H1 (cell line): ENCODE measurements around the gene C16orf54. TPM values are rescaled to one million over a fixed set of nuclear protein-coding genes. Genes with fewer than 3 reads are reported as not detected.

Experiments used
- CTCF ChIA-PET: fragments of 300-600 bp; sonication (Branson Sonifier 250); formaldehyde crosslinking; loops from one replicate; lab custom pipeline; 2021; ENCODE audit not compliant: partially characterized antibody; lab: Charles Lee
- POLR2A ChIA-PET: fragments of 300-600 bp; sonication (Branson Sonifier 250); formaldehyde crosslinking; loops from one replicate; lab custom pipeline; 2021; ENCODE audit warnings: inconsistent platforms; ENCODE audit not compliant: partially characterized antibody; lab: Charles Lee
- DNase-seq, 2 experiments: peaks; one replicate each; pipeline versions ENCODE4 v3.0.0 to v3.0.0-alpha.2; 2010 to 2022; ENCODE audit warnings: low spot score in 2 of 2, low read depth in 1 of 2, mixed read lengths in 1 of 2
- FAIRE-seq: peaks from 2 replicates; lab custom pipeline; 2011; peaks lifted over from hg19 to GRCh38; lab: Jason Lieb, UNC
- H2AFZ ChIP-seq: 2 replicates; pipeline ENCODE4 v1.8.1; 2012; ENCODE audit warnings: low read length, inconsistent platforms
- H2AK5ac ChIP-seq: 2 replicates; pipeline ENCODE4 v1.6.1; 2013; ENCODE audit warnings: low read depth, low read length
- H2BK120ac ChIP-seq: replicated peaks from 2 replicates; pipeline ENCODE3; 2013; ENCODE audit warnings: low read depth, low read length, inconsistent platforms
- H2BK12ac ChIP-seq: 2 replicates; pipeline ENCODE4 v1.6.1; 2013; ENCODE audit warnings: low read depth, low read length
- H2BK15ac ChIP-seq: 2 replicates; pipeline ENCODE4 v1.6.1; 2013; ENCODE audit warnings: low read length
- H2BK20ac ChIP-seq: 2 replicates; pipeline ENCODE4 v1.6.1; 2013; ENCODE audit warnings: low read length
- H2BK5ac ChIP-seq: 2 replicates; pipeline ENCODE4 v1.6.1; 2013; ENCODE audit warnings: low read depth, low read length
- H3K14ac ChIP-seq: 2 replicates; pipeline ENCODE4 v1.6.1; 2013; ENCODE audit warnings: inconsistent platforms; ENCODE audit not compliant: insufficient read length
- H3K18ac ChIP-seq: 2 replicates; pipeline ENCODE4 v1.6.1; 2013; ENCODE audit warnings: low read length; ENCODE audit errors: extremely low read depth
- H3K23ac ChIP-seq: 2 replicates; pipeline ENCODE4 v1.6.1; 2013; ENCODE audit warnings: inconsistent platforms; ENCODE audit not compliant: insufficient read length
- H3K23me2 ChIP-seq: 2 replicates; pipeline ENCODE4 v1.6.1; 2013; ENCODE audit warnings: low read depth, low read length
- H3K27ac ChIP-seq: 2 replicates; pipeline ENCODE4 v1.6.1; 2011; ENCODE audit warnings: low read depth, low read length, inconsistent platforms
- H3K27me3 ChIP-seq, 4 experiments: replicated peaks in 1 of 4; 1 replicate in 1 of 4; 2 replicates in 3 of 4; pipeline versions ENCODE4 v1.6.1 to v1.8.1; 2011 to 2013; ENCODE audit warnings: low read length in 3 of 4, mild to moderate bottlenecking in 3 of 4, inconsistent platforms in 2 of 4, mixed read lengths in 2 of 4, moderate library complexity in 1 of 4; ENCODE audit not compliant: control insufficient read depth in 3 of 4, insufficient read depth in 3 of 4; ENCODE audit errors: extremely low read depth in 1 of 4
- H3K36me3 ChIP-seq, 4 experiments: 2 replicates each; pipeline versions ENCODE4 v1.6.1 to v1.8.1; 2011 to 2013; ENCODE audit warnings: mild to moderate bottlenecking in 4 of 4, low read length in 3 of 4, moderate library complexity in 2 of 4, control low read depth in 1 of 4, inconsistent platforms in 1 of 4; ENCODE audit not compliant: insufficient read depth in 4 of 4, control insufficient read depth in 2 of 4
- H3K4ac ChIP-seq: replicated peaks from 2 replicates; pipeline ENCODE3; 2013; ENCODE audit warnings: low read length, low read depth, mixed read lengths, inconsistent platforms; ENCODE audit not compliant: insufficient read length
- H3K4me1 ChIP-seq, 4 experiments: replicated peaks in 1 of 4; 1 replicate in 1 of 4; 2 replicates in 3 of 4; pipeline versions ENCODE4 v1.6.1 to v1.8.1; 2011 to 2013; ENCODE audit warnings: low read length in 3 of 4, inconsistent platforms in 2 of 4, mixed read lengths in 1 of 4; ENCODE audit not compliant: insufficient read depth in 4 of 4, control insufficient read depth in 3 of 4
- H3K4me2 ChIP-seq, 2 experiments: 2 replicates each; pipeline versions ENCODE4 v1.6.1 to v1.8.1; 2011 to 2013; ENCODE audit warnings: low read depth in 2 of 2, low read length in 2 of 2, control low read depth in 1 of 2, inconsistent platforms in 1 of 2, mild to moderate bottlenecking in 1 of 2; ENCODE audit not compliant: insufficient read depth in 1 of 2
- H3K4me3 ChIP-seq, 4 experiments: fragments of 200-600, 300-600 bp in 1 of 4; sonication (generic), shearing (Covaris generic), sonication (Bioruptor Twin) in 1 of 4; 2 replicates each; pipeline versions ENCODE4 v1.5.1 to v1.8.1; 2011 to 2016; ENCODE audit warnings: low read length in 4 of 4, low read depth in 3 of 4, control low read depth in 2 of 4, inconsistent platforms in 2 of 4, mild to moderate bottlenecking in 2 of 4, mixed read lengths in 1 of 4, moderate library complexity in 1 of 4; ENCODE audit not compliant: insufficient read depth in 2 of 4; ENCODE audit errors: extremely low read depth in 1 of 4
- H3K56ac ChIP-seq: replicated peaks from 2 replicates; pipeline ENCODE3; 2013; ENCODE audit warnings: low read depth, mild to moderate bottlenecking, mixed read lengths, low read length, inconsistent platforms; ENCODE audit not compliant: insufficient read length
- H3K79me1 ChIP-seq: 2 replicates; pipeline ENCODE4 v1.6.1; 2013; ENCODE audit warnings: low read depth, low read length, control low read depth
- H3K79me2 ChIP-seq, 2 experiments: 2 replicates each; pipeline versions ENCODE4 v1.6.1 to v1.8.1; 2012 to 2013; ENCODE audit warnings: low read length in 2 of 2, mild to moderate bottlenecking in 2 of 2, inconsistent platforms in 1 of 2; ENCODE audit not compliant: insufficient read depth in 2 of 2, control insufficient read depth in 1 of 2
- H3K9ac ChIP-seq, 4 experiments: replicated peaks in 1 of 4; 1 replicate in 1 of 4; 2 replicates in 3 of 4; pipeline versions ENCODE4 v1.6.1 to v1.8.1; 2011 to 2013; ENCODE audit warnings: low read depth in 3 of 4, low read length in 3 of 4, control low read depth in 2 of 4, mild to moderate bottlenecking in 2 of 4, moderate library complexity in 2 of 4, inconsistent platforms in 1 of 4; ENCODE audit errors: extremely low read depth in 1 of 4
- H3K9me3 ChIP-seq, 2 experiments: 2 replicates each; pipeline versions ENCODE4 v1.6.1 to v1.8.1; 2012 to 2013; ENCODE audit warnings: mild to moderate bottlenecking in 2 of 2, moderate library complexity in 2 of 2, control low read depth in 1 of 2, inconsistent platforms in 1 of 2, low read depth in 1 of 2, low read length in 1 of 2, mixed read lengths in 1 of 2; ENCODE audit not compliant: insufficient read depth in 2 of 2
- H4K20me1 ChIP-seq, 2 experiments: replicated peaks in 1 of 2; 2 replicates each; pipeline versions ENCODE3 to v1.8.1; 2011 to 2013; ENCODE audit warnings: inconsistent platforms in 2 of 2, low read length in 2 of 2, mild to moderate bottlenecking in 1 of 2; ENCODE audit not compliant: insufficient read depth in 2 of 2, control insufficient read depth in 1 of 2
- H4K5ac ChIP-seq: 2 replicates; pipeline ENCODE4 v1.6.1; 2013; ENCODE audit warnings: low read length, low read depth, mixed read lengths, inconsistent platforms; ENCODE audit not compliant: insufficient read length
- H4K8ac ChIP-seq: 2 replicates; pipeline ENCODE4 v1.8.0; 2013; ENCODE audit warnings: mild to moderate bottlenecking, moderate library complexity, low read length, inconsistent platforms; ENCODE audit not compliant: insufficient read depth; ENCODE audit errors: extremely low read depth
- H4K91ac ChIP-seq: replicated peaks from 2 replicates; pipeline ENCODE3; 2013; ENCODE audit warnings: low read length, mixed read lengths, inconsistent platforms; ENCODE audit not compliant: insufficient read length
- BRCA1 ChIP-seq: IDR thresholded peaks from 2 replicates; pipeline ENCODE4 v1.6.1; 2012; ENCODE audit warnings: low read depth, low read length, improper control_type of control experiment
- TEAD4 ChIP-seq: IDR thresholded peaks from 2 replicates; pipeline ENCODE4 v1.6.1; 2012; ENCODE audit warnings: low read depth, low read length, inconsistent platforms, mixed read lengths
- WGBS, 2 experiments: shearing (Covaris generic) in 1 of 2; methylation state at CpG; one replicate each; pipeline versions ENCODE4 v1.1.6 to v1.1.7; 2013 to 2015; ENCODE audit warnings: low lambda C conversion rate in 2 of 2, mixed read lengths in 2 of 2, inconsistent platforms in 1 of 2, low coverage in 1 of 2, missing lambda C conversion rate in 1 of 2; ENCODE audit not compliant: insufficient replicate concordance in 2 of 2, insufficient coverage in 1 of 2, insufficient read length in 1 of 2; ENCODE audit errors: extremely low coverage in 1 of 2, missing lambda C conversion rate in 1 of 2; 5-methylcytosine and 5-hydroxymethylcytosine counted together
- polyA plus RNA-seq, 7 experiments: library from polyadenylated mRNA; depleted of rRNA in 3 of 7; stranded (reverse) in 5 of 7; unstranded in 2 of 7; fragments of >200 nt in 5 of 7; fragments of 200-250 nt in 2 of 7; gene quantifications; 1 replicate in 5 of 7; 2 replicates in 1 of 7; 4 replicates in 1 of 7; pipeline versions ENCODE4 v1.2.1 to v1.2.3, GENCODE V29; 2011 to 2013; ENCODE audit warnings: missing spikeins in 2 of 7, mixed read lengths in 2 of 7
- total RNA-seq: library from RNA; stranded (reverse); fragmentation: NEBNext Ultra II Directional; extraction: Animal tissue kit (Norgen Biotek cat#: 25700); gene quantifications from 2 replicates; pipeline ENCODE4 v1.2.1, GENCODE V29; 2021

The C16orf54 gene
- total and polyA plus RNA-seq, 2 of the 8 experiments (the other 6 are each of a cell fraction or from before 2014, with no cell fraction given) = not detected

GRCh38 chr16:29779474-29779873 is 33.7 kb upstream of the C16orf54 start:
- DNase-seq (no peak), FAIRE-seq (no peak)
- H3K23ac ChIP-seq = no peak overlapping the region
- H3K79me1 ChIP-seq = no peaks in the 10 kb centered on the region
- no peaks in the 10 kb centered on the region for H3K9me3 ChIP-seq
- no peak overlapping the region for H2AFZ ChIP-seq
- no peak overlapping the region for H3K18ac ChIP-seq
- no peak overlapping the region for H3K27ac ChIP-seq
- H2BK20ac ChIP-seq = peak overlapping the region; percentile 72; the same call in 1 of the 2 replicates
- no peak for TF ChIP-seq BRCA1
- TF ChIP-seq TEAD4 = peak; percentile 82
- no peak overlapping the region for H3K4me3 ChIP-seq
- no peak overlapping the region for H4K5ac ChIP-seq
- H3K27me3 ChIP-seq = peaks cover 0 to 2% (median 0%) of the 10 kb centered on the region in 4 experiments; a peak in 2 of 7 replicates
- H3K9ac ChIP-seq = no peak overlapping the region
- no peaks in the 10 kb centered on the region for H3K4me1 ChIP-seq
- no peak overlapping the region for H2BK15ac ChIP-seq
- 91% methylated on average over 10 of the region's 10 CpGs; no CpG with 5 or more reads in 1 of the 2 experiments for WGBS, 2 experiments
- ChIA-PET POLR2A (interaction anchor here (0.9 to 3.2 kb wide), 7 partner anchors 8 to 38 kb away, joined by 3 to 16 read pairs (median 4); partner anchors contain the start of gene KIF22), CTCF (interaction anchor here (1.6 kb wide), 1 partner anchor 21 kb away, joined by 6 read pairs; no protein-coding TSS in a partner anchor)
- no peak overlapping the region for H2BK5ac ChIP-seq
- H3K4me2 ChIP-seq = no peak overlapping the region
- H3K4ac ChIP-seq = no peak overlapping the region
- H2BK120ac ChIP-seq = no peak overlapping the region
- 0 out of 2 replicates have a peak overlapping the region, but pooled peaks have one; percentile 39 for H2BK12ac ChIP-seq
- no peak overlapping the region for H3K56ac ChIP-seq
- H3K36me3 ChIP-seq = no peaks in the 10 kb centered on the region
- no peaks in the 10 kb centered on the region for H4K20me1 ChIP-seq
- no peaks in the 10 kb centered on the region for H3K79me2 ChIP-seq
- no peak overlapping the region for H4K8ac ChIP-seq
- no peaks in the 10 kb centered on the region for H3K23me2 ChIP-seq
- H2AK5ac ChIP-seq = 0 out of 2 replicates have a peak overlapping the region, but pooled peaks have one; percentile 28
- no peak overlapping the region for H3K14ac ChIP-seq
- H4K91ac ChIP-seq = no peak overlapping the region
